ENCODE data around the gene NXT1. TPM values are rescaled to one million over a fixed set of nuclear protein-coding genes. Genes with fewer than 3 reads are reported as not detected.

The NXT1 gene
- total RNA-seq, 2 experiments from 2014 or later: 33.7 to 76.5 TPM

DNA sequence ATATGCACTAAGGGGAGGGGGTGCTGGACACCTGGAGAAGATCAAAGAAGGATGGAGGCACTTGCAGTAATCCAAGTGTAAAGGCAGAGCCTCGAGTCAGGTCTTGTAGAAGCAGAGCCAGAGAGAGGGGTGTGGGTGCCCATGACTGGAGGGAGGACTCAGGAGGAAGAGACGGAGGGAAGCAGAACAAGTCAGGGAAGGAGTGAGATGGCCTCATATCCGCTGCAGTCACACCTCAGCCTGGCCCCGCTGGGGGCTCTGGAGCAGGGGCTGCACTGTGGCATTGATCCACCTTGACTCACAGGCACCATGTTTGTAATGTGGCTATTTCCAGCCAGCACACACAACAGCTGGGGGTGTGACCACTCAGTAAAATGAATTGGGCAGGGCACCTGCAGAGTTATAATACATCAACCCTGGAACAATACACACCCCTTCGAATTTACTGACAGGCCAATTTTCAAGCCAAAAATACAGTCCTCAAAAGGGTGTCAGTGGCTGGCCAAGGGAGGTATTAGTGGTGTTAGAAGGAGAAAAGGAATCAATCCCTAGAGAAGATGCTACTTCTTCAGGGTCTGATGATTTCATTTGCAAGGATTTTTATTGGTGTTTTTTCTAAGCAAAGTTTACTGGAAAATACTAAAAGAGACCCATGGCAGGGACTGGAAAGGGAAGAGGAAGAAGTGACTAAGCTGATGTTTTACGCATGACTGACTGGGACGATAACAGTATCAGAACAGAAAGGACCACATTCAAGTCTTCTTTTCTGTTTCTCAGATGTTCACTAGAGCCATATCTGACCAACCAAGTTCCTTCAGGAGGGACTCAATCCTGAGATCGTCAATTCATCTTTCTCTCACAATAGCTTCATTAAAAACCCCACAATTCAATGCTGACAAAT, 18.9 kb upstream of the NXT1 start:
- Histone ChIP-seq H3K4me1 (ENCODE audit: insufficient read depth, low read length, poor library complexity, severe bottlenecking) (peaks cover 8% of the 10 kb centered on the region), H3K36me3 (ENCODE audit: insufficient read depth, low read length) (no peaks in the 10 kb centered on the region), H3K27ac (ENCODE audit: low read depth, low read length, poor library complexity, severe bottlenecking) (no peak overlapping the region), H4K20me1 (ENCODE audit: insufficient read depth, low read length) (no peaks in the 10 kb centered on the region), H3K9me2 (ENCODE audit: insufficient read depth, low read length) (no peaks in the 10 kb centered on the region), H3K4me3 (ENCODE audit: low read depth, low read length, poor library complexity, severe bottlenecking) (no peak overlapping the region), H3K9me3 (ENCODE audit: low read length) (no peaks in the 10 kb centered on the region), H3K79me2 (ENCODE audit: insufficient read depth, low read depth, low read length) (no peaks in the 10 kb centered on the region), H3K4me2 (ENCODE audit: low read length) (no peak overlapping the region), H2AFZ (ENCODE audit: low read length) (no peak overlapping the region)
- CTCF ChIA-PET (ENCODE audit: unreplicated experiment): no interaction called here
- POLR2A ChIA-PET: interaction anchor here (0.6 to 0.7 kb wide), 2 partner anchors 637 to 1915 kb away, joined by 3 read pairs; no protein-coding TSS in a partner anchor
- TF ChIP-seq CTCF (conservative IDR thresholded peaks at IDR 0.05; ENCODE audit: low read length) (no peak), EZH2phosphoT487 (IDR thresholded peaks at IDR 0.05; ENCODE audit: borderline replicate concordance, low read depth, low read length) (no peak)
- intact Hi-C loops (cut with micrococcal nuclease; ENCODE audit: unreplicated experiment): no loop called here
- no peak for DNase-seq (ENCODE audit: low spot score)
- no TSS peak for BruUV-seq (replicated peaks)

DNA sequence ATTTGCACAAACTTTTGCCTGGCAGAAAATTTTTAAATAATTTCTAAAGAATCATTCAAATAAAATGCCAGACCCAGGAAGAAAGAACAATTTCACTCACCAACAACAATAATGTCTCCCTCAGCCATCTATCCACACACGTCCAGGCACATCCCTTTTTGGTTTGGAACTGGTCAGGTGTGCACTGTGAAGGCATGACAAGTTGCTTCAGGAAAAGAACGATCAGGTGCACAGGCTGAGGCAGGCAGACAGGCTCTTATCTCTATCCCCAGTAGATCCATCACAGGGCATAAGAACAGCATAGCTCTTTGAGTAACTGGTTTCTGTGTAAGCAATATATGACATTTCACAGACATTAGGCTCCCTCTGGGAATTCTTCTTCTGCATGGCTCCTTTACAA, 18.1 kb upstream of the NXT1 start:
- peaks cover 8% of the 10 kb centered on the region for H3K4me1 ChIP-seq (ENCODE audit: insufficient read depth, low read length, poor library complexity, severe bottlenecking)
- no peaks in the 10 kb centered on the region for H3K36me3 ChIP-seq (ENCODE audit: insufficient read depth, low read length)
- CTCF ChIA-PET (ENCODE audit: unreplicated experiment): no interaction called here
- no peak overlapping the region for H3K4me3 ChIP-seq (ENCODE audit: low read depth, low read length, poor library complexity, severe bottlenecking)
- H3K79me2 ChIP-seq (ENCODE audit: insufficient read depth, low read depth, low read length): no peaks in the 10 kb centered on the region
- intact Hi-C loops (cut with micrococcal nuclease; ENCODE audit: unreplicated experiment): no loop called here
- no peak overlapping the region for H3K4me2 ChIP-seq (ENCODE audit: low read length)
- H3K9me3 ChIP-seq (ENCODE audit: low read length): no peaks in the 10 kb centered on the region
- POLR2A ChIA-PET: interaction anchor here (0.6 to 0.7 kb wide), 2 partner anchors 638 to 1914 kb away, joined by 3 read pairs; no protein-coding TSS in a partner anchor
- TF ChIP-seq CTCF (conservative IDR thresholded peaks at IDR 0.05; ENCODE audit: low read length) (no peak), EZH2phosphoT487 (IDR thresholded peaks at IDR 0.05; ENCODE audit: borderline replicate concordance, low read depth, low read length) (no peak)
- H3K27ac ChIP-seq (ENCODE audit: low read depth, low read length, poor library complexity, severe bottlenecking): no peak overlapping the region
- H4K20me1 ChIP-seq (ENCODE audit: insufficient read depth, low read length): no peaks in the 10 kb centered on the region
- no peak overlapping the region for H2AFZ ChIP-seq (ENCODE audit: low read length)
- DNase-seq (ENCODE audit: low spot score): no peak
- BruUV-seq (replicated peaks): no TSS peak
- no peaks in the 10 kb centered on the region for H3K9me2 ChIP-seq (ENCODE audit: insufficient read depth, low read length)

- H3K79me2 ChIP-seq (ENCODE audit: insufficient read depth, low read depth, low read length): no peaks in the 10 kb centered on the region
- peaks cover 8% of the 10 kb centered on the region for H3K4me1 ChIP-seq (ENCODE audit: insufficient read depth, low read length, poor library complexity, severe bottlenecking)
- H3K36me3 ChIP-seq (ENCODE audit: insufficient read depth, low read length): no peaks in the 10 kb centered on the region
- DNase-seq (ENCODE audit: low spot score): no peak
- no peaks in the 10 kb centered on the region for H3K9me3 ChIP-seq (ENCODE audit: low read length)
- TF ChIP-seq EZH2phosphoT487 (IDR thresholded peaks at IDR 0.05; ENCODE audit: borderline replicate concordance, low read depth, low read length): no peak
- no peak for TF ChIP-seq CTCF (conservative IDR thresholded peaks at IDR 0.05; ENCODE audit: low read length)
- intact Hi-C loops (cut with micrococcal nuclease; ENCODE audit: unreplicated experiment): no loop called here
- H3K27ac ChIP-seq (ENCODE audit: low read depth, low read length, poor library complexity, severe bottlenecking): no peak overlapping the region
- no peaks in the 10 kb centered on the region for H4K20me1 ChIP-seq (ENCODE audit: insufficient read depth, low read length)
- CTCF ChIA-PET (ENCODE audit: unreplicated experiment): no interaction called here
- H3K9me2 ChIP-seq (ENCODE audit: insufficient read depth, low read length): no peaks in the 10 kb centered on the region
- H3K4me2 ChIP-seq (ENCODE audit: low read length): no peak overlapping the region
- no peak overlapping the region for H3K4me3 ChIP-seq (ENCODE audit: low read depth, low read length, poor library complexity, severe bottlenecking)
- no TSS peak for BruUV-seq (replicated peaks)
- POLR2A ChIA-PET: no interaction called here
- H2AFZ ChIP-seq (ENCODE audit: low read length): no peak overlapping the region
These were observed 16.5 kb upstream of the NXT1 start for GRCh38 chr20:23334111-23334510.
